GM18520 (cell line): ENCODE measurements around the gene PCGF3.
"Not testable (repeated sequence)": the region's sequence is repeated elsewhere in the genome, so short reads cannot be mapped to it uniquely, and the experiment has no call there.

ENCODE experiments used
- ATAC-seq: cut with Tn5 transposase; IDR thresholded peaks from one replicate; pipeline ENCODE4 v1.9.1; 2021; ENCODE audit not compliant: unreplicated experiment

The PCGF3 gene

DNA sequence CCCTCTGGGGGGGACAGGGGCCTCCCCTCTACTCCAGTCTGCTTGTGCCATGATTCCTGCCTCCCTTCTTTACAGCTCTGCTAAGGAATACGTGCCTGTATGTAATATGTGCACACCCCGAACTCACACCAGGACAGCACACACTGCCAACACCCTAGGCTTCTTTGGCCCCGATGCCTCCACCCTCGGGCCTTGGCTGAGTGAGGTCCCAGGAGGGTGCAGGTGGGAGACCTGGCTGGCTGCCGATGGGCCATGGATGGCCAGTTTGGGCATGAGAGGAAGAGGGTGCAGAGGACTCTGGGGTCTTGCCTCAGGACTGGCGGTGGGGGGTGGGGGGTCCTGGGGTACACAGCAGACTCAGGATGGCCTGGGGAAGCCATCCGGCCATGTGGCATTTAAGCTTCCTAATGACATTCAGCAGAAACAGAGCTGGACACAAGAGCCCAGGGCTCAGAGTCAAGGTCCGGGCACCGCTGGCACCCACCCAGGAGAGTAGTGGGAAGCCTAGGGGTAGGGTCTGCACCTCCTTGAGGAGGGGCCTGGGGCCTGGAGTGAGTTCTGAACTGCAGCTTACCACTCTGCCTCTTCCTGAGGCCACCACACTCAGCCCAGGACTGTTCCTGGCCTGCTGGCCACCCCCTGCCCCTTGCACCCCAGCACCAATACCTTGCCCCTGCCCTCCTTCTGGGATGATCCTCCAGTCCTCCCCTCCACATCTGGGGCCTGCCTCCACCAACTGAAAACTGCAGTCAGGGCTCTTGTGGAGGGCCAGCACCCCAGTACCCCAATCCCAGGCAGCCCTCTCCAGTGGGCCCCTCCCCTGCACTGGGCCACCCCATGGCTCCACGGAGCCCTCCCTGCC is 2.1 kb upstream of the PCGF3 start:
- no peak for ATAC-seq

DNA sequence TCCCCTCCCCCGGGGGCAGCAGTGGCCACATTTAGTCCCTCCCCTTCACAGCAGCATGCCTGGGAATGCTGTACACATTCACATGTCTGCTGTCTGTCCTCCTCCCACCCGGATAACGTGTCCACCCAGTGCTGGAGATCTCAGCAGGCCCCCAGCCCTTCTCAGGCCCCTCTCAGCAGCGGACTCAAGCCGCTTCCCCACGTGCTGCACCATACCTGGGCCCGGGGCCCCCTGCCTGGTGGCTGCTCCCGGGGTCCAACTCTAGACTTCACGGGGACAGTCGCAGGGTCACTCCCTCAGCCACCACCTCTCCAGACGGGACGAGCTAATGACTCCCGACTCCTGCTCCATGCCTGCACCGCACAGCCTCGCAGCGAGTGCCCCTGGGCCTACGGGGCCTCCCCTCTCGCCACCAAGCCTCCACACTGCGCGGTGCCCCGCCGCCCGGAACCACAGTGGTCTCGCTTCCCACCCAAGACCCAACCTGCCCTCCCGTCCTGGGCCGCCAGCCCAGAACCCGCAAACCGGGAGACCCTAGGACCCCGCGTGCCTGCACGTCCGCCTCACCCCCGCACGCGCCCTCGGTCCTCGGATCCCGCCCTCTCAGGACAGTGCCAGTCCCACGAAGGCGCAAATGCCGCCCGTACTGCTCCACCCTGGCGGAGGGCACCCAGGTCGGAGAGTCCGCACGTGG is 1.3 kb upstream of the PCGF3 start:
- no peak for ATAC-seq

GRCh38 chr4:704971-705277 is 708 bp upstream of the PCGF3 start:
- ATAC-seq, result no peak

GRCh38 chr4:706083-706633 is 526 bp downstream of the PCGF3 start:
- not testable (repeated sequence) for ATAC-seq

GRCh38 chr4:706834-707598 is 1.4 kb downstream of the PCGF3 start:
- ATAC-seq, result no peak

GRCh38 chr4:707929-708630 is 2.4 kb downstream of the PCGF3 start:
- ATAC-seq, result no peak

- no peak for ATAC-seq
These were observed 3.0 kb downstream of the PCGF3 start for GRCh38 chr4:708631-708933.

GRCh38 chr4:709348-709747 is 3.7 kb downstream of the PCGF3 start:
- ATAC-seq, result no peak

GRCh38 chr4:710116-710515 is 4.5 kb downstream of the PCGF3 start:
- no peak for ATAC-seq

DNA sequence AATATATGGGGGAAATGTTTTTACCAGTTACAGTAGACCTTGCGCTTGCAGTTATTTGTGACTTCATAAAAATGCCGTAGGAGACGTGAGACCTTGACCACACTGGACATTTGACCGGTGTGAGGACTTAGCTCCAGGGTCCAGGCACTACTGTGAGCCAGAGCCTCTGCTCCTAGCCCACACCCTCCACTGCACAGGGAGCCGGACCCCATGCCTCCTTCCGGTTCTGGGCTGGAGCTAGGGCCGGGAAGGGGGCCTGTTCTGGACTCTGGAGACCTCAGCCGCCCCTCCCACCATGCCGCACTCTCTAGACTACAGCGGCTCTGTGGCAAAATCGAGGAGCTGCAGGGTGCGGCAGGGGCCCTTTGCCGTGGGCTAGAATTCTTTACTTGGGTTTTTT is 5.3 kb downstream of the PCGF3 start:
- no peak for ATAC-seq

DNA sequence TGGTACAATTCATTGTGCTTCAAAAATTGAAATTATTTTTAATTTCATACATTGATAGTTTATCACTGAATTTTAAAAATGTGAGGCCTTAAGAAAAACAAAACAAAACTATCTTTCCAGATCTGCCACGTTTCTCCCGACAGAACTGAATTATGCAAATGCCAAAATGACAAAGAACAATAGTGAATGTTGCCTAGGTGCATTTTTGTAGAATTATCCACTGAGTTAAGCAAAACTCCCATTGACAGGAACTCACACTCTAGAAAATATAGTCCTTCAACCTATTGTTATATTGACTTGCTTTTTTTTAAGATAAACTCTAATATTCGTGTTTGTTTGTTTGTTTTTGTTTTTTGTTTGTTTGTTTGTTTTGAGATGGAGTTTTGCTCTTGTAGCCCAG is 6.5 kb downstream of the PCGF3 start:
- no peak for ATAC-seq

DNA sequence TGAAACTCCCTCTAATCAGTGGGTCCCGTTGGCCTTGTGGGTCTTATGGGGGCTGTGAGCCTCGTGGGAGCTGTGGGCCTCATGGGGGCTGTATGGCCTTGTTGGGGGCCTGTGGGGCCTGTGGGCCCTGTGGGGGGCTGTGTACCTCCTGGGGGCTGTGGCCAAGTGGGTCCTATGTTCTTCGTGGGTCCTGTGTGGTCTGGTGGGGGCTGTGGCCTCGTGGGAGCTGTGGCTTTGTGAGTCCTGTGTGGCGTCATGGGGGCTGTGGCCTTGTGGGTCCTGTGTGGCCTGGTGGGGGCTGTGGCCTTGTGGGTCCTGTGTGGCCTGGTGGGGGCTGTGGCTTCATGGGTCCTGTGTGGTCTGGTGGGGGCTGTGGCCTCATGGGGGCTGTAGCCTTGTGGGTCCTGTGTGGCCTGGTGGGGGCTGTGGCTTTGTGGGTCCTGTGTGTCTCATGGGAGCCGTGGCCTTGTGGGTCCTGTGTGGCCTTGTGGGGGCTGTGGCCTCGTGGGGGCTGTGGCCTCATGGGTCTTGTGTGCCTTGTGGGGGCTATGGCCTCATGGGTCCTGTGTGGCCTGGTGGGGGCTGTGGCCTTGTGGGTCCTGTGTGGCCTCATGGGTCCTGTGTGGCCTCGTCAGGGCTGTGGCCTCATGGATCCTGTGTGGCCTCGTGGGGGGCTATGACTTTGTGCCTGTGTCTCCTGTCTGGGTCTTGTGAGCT is 7.4 kb downstream of the PCGF3 start:
- ATAC-seq, result no peak

DNA sequence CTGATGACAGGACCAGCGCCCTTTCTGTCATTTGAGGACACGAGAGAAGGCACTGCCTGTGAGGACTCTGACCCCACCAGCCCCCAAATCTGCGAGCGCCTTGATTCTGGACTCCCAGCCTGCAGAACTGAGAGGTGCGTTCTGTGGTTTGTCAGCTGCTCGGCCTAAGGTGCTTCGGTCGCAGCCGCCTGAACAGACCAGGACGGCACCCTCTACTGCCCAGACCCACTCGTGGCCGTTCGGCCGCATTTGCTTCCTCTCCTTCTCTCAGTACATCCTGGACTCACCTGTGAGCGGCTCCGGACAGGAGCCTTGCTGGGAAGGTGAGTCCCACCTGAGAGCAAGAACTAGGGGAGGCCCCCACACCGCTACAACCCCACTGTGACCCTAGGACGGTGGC is 8.5 kb downstream of the PCGF3 start:
- ATAC-seq, result no peak

DNA sequence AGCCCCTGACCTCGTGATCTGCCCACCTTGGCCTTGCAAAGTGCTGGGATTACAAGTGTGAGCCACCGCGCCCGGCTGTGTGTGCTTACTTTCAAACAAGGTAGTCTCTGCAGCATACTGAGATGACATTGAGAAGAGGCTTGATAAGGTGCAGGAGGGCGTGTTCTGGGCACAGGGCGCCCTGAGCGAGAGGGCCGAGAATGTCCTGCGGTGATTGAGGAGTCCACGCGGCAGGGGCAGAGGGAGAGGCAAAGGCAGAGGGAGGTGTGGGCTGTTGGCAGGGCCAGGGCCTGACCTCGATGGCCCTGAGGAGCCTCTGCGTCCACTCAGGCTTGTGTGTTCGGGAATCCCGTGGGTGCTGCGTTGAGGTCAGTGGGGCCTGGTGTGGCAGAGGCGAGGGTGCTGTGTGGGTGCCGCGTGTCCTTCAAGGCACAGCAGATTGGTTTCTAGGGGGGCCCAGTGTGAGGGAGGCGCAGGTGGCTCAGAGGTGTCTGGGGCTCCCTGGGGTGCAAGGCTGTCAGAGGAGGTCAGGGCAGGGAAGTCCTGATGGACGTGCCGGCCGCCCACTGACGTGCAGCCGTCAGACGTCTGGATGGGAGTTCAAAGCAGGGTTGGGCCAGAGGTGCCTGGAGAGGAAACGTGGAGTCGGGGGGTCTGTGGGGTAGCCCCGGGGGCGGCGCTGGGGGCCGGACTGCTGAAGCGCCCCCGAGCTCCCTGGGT is 12.1 kb downstream of the PCGF3 start:
- ATAC-seq, result no peak

DNA sequence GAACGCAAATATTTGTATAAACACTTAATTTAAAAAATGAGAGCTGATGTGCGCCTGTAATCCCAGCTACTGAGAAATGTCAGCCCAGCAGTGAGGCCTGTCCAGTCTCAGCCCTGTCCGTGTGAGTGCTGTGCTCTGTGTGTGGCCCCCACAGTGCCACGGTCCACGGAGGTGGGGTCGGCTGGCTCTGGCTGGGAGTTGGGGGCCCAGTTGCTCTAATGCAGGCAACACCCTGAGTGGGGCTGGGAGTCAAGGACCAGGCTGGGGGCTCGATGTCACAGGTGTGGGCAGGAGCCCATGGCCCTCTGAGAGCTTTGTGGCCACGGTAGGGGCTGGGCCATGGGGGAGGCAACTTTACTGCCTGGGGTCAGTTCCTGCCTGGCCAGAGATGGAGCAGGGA is 12.8 kb downstream of the PCGF3 start:
- no peak for ATAC-seq

DNA sequence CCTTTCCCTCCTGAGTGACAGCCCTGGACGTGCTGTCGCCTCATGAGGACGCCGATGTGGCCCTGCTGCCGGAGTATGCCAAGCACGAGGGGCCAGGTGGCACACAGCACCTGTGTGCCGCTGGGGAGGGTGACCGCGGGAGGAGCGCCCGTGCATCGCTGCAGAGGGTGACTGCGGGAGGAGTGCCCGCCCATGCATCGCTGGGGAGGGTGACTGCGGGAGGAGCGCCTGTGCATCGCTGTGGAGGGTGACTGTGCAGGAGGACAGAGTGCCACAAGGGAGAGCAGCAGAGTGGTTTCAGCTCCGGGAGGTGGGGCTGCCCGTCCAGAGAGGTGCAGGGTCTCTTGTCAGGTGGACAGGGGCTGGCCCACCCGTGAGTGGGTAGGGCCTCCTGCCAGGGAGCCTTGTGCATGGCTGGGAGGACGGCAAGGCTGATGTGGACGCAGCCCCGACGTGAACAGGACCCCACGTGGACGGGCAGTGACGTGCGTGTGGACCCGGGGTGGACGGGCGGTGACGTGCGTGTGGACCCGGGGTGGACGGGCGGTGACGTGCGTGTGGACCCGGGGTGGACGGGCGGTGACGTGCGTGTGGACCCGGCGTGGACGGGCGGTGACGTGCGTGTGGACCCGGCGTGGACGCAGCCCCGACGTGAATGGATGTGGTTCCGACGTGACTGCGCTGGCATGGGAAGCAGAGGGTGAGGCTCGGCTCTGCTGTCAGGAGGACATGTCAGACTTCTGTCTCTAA is 14.7 kb downstream of the PCGF3 start:
- no peak for ATAC-seq

- no peak for ATAC-seq
These were observed 15.9 kb downstream of the PCGF3 start for GRCh38 chr4:721261-722168.

DNA sequence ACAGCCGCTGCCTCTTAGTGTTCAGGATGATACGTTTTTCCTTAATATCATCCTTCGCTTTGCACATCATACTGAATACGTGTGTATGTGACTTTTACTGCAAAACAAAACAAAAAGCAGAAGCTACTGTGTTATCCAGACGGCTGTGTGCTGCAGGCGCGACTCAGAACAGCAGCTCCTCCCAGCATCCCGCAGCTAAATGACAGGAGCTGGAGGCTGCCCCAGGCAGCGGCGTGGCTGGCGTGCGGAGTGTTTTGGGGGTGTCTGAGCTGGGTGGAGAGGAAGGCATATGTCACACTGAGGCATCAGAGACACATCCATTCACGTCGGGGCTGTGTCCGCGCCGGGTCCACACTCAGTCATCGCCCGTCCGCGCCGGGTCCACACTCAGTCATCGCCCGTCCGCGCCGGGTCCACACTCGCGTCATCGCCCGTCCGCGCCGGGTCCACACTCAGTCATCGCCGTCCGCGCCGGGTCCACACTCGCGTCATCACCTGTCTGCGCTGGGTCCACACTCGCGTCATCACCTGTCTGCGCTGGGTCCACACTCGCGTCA is 16.6 kb downstream of the PCGF3 start:
- ATAC-seq, result no peak
